ENCODE measurements around the gene RAB26. TPM values are rescaled to one million over a fixed set of nuclear protein-coding genes. Genes with fewer than 3 reads are reported as not detected.

RAB26 gene
- total RNA-seq, 1 donor from 2014 or later = 0.98 TPM

GRCh38 chr16:2179576-2179975, 31.2 kb downstream of the RAB26 start:
- DNase-seq (ENCODE audit: low read depth, low spot score) = no peak
- Mint-ChIP-seq H3K4me3 (no peak overlapping the region), H3K4me1 (no peaks in the 10 kb centered on the region), H3K36me3 (ENCODE audit: low read depth) (peaks cover 3% of the 10 kb centered on the region), H3K9me3 (no peaks in the 10 kb centered on the region), H3K27ac (ENCODE audit: unreplicated experiment) (no peak overlapping the region), H3K27me3 (ENCODE audit: low read depth) (no peaks in the 10 kb centered on the region)
- TF ChIP-seq CTCF (conservative IDR thresholded peaks at IDR 0.05) = no peak

- Mint-ChIP-seq H3K27ac (ENCODE audit: unreplicated experiment) (no peak overlapping the region), H3K4me1 (no peaks in the 10 kb centered on the region), H3K36me3 (ENCODE audit: low read depth) (peaks cover 3% of the 10 kb centered on the region), H3K27me3 (ENCODE audit: low read depth) (no peaks in the 10 kb centered on the region), H3K9me3 (no peaks in the 10 kb centered on the region), H3K4me3 (no peak overlapping the region)
- DNase-seq (ENCODE audit: low read depth, low spot score) = no peak
- no peak for TF ChIP-seq CTCF (conservative IDR thresholded peaks at IDR 0.05)
Observed at GRCh38 chr16:2180461-2180860, 32.0 kb downstream of the RAB26 start.

- no peak for TF ChIP-seq CTCF (conservative IDR thresholded peaks at IDR 0.05)
- DNase-seq (ENCODE audit: low read depth, low spot score) = no peak
- Mint-ChIP-seq H3K36me3 (ENCODE audit: low read depth) (peaks cover 3% of the 10 kb centered on the region), H3K9me3 (no peaks in the 10 kb centered on the region), H3K4me3 (no peak overlapping the region), H3K27ac (ENCODE audit: unreplicated experiment) (no peak overlapping the region), H3K27me3 (ENCODE audit: low read depth) (no peaks in the 10 kb centered on the region), H3K4me1 (no peaks in the 10 kb centered on the region)
Observed at GRCh38 chr16:2180962-2181923, 32.8 kb downstream of the RAB26 start.

GRCh38 chr16:2181952-2182351, 33.5 kb downstream of the RAB26 start:
- TF ChIP-seq CTCF (conservative IDR thresholded peaks at IDR 0.05) = no peak
- Mint-ChIP-seq H3K27me3 (ENCODE audit: low read depth) (no peaks in the 10 kb centered on the region), H3K4me3 (no peak overlapping the region), H3K27ac (ENCODE audit: unreplicated experiment) (no peak overlapping the region), H3K4me1 (no peaks in the 10 kb centered on the region), H3K36me3 (ENCODE audit: low read depth) (peaks cover 3% of the 10 kb centered on the region), H3K9me3 (no peaks in the 10 kb centered on the region)
- DNase-seq (ENCODE audit: low read depth, low spot score) = no peak

GRCh38 chr16:2183671-2184070, 35.2 kb downstream of the RAB26 start:
- Mint-ChIP-seq H3K4me1 (no peaks in the 10 kb centered on the region), H3K36me3 (ENCODE audit: low read depth) (peaks cover 3% of the 10 kb centered on the region), H3K4me3 (no peak overlapping the region), H3K27ac (ENCODE audit: unreplicated experiment) (no peak overlapping the region), H3K27me3 (ENCODE audit: low read depth) (no peaks in the 10 kb centered on the region), H3K9me3 (no peaks in the 10 kb centered on the region)
- DNase-seq (ENCODE audit: low read depth, low spot score) = no peak
- TF ChIP-seq CTCF (conservative IDR thresholded peaks at IDR 0.05) = no peak
